ENCODE data around the gene LGALS3.
"Not testable (repeated sequence)": the region's sequence is repeated elsewhere in the genome, so short reads cannot be mapped to it uniquely, and the experiment has no call there.

Gene LGALS3

DNA sequence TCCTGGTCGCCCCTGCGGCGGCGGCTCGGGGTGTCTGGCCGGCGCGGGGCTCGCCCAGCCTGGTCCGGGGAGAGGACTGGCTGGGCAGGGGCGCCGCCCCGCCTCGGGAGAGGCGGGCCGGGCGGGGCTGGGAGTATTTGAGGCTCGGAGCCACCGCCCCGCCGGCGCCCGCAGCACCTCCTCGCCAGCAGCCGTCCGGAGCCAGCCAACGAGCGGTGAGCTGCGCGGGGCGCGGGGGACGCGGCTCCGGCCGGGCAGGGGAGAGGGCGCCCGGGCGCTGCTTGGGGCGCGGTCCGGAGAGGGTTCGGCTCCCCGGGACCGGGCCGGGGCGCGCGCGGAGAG is at the start of gene LGALS3:
TSS of gene LGALS3 (plus strand) at position 167 of the 342 bp plus-strand sequence. CDS start 8,122 bp downstream, outside the sequence.
- peak in 1 of 2 experiments; percentile 64 for DNase-seq

DNA sequence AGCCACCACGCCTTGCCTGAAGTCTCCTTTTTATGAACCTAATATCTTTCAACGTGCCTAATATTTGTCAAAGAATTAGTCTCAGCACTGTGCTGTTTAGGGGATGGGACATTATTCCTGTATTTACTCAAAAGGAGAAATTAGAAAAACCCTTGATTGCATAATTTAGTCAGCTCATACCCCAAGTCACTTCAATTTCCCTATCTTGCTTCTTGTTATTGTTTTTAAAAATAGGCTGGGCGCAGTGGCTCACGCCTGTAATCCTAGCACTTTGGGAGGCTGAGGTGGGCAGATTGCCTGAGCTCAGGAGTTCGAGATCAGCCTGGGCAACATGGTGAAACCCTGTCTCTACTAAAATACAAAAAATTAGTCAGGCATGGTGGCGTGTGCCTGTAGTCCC is 49.1 kb upstream of the LGALS3 start:
- not testable (repeated sequence) for DNase-seq

DNA sequence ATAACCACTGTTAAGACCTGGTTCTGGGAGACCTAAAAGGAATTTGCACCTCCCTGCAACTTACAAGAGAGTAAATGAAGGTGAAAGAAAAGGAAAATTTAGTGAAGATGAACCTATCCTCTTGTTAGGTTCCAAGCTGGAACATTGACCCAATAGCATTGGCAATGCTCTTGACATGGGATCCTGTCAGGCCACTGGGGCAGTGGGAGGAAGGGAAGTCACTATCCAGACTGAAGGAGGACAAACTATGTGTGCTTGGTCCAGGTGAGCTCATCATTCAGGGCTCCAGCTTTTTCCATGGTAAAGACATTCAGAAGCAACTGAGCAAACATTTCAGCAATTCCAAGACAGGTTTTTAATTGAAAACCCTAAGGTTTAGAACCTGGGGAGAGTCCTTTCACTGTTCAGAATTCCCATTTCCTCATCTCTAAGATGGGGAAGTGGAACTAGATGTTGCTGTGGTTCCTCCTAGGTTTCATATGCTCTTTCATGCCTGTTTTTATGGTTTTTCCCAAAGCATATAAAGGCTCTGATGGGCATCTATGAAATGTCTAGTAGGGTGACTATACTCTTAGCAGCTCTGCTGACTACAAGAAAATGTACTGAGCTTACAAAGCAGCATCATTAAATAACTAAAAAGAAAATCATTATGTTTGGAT is 44.5 kb upstream of the LGALS3 start:
- no peak for DNase-seq

DNA sequence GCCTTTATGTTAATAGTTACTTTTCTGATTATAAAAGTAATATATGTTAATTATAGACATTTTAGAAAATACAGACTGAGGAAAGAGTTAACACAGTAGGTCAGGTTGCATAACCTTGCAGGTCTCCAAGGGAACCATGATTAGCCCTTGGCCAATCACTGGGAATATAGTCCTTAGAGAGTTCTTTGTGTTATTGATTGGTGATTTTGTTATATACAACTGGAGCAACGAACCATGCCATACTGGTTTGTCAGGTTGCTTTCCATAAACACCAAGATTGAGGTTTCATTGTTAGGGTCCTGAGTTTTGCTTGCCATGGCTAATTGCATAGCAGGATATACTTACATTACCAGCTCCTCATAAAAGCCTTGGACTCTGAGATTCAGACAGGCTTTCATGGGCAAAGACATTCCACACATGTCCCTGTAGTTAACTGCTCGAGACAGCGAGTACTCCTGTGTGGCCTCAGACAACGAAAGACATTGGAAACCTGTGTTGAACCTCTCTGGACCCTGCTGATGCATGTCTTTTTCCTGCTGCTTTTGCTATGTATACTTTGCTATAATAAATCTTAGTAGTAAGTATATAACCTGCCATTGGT is 43.9 kb upstream of the LGALS3 start:
- peak; percentile 90 to 91 for DNase-seq

DNA sequence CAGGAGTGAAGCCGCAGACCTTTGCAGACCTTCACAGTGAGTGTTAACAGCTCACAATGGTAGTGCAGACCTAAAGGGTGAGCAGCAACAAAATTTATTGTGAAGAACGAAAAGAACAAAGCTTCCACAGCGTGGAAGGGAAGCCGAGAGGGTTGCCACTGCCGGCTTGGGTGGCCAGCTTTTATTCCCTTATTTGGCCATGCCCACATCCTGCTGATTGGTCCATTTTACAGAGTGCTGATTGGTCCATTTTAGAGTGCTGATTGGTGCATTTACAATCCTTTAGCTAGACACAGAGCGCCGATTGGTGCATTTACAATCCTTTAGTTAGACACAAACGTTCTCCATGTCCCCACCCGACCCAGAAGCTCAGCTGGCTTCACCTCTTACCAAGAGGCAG is 42.1 kb upstream of the LGALS3 start:
- DNase-seq, result no peak

DNA sequence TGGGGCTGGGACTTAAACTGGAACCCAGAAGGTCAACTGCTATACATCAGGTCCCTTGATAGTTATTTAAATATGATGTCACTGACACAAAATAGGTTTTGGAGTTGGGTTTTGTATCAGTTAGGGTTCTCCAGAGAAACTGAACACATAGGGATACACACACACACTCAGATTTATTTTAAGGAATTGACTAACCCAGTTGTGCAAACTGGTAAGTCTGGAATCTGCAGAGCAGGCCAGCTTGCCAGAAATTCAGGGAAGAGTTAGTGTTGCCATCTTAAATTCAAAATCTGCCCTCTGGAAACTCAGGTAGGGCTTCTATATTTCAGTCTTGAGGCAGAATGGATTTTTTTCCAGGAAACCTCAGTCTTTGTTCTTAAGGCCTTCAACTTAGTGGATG is 40.7 kb upstream of the LGALS3 start:
- no peak for DNase-seq

DNA sequence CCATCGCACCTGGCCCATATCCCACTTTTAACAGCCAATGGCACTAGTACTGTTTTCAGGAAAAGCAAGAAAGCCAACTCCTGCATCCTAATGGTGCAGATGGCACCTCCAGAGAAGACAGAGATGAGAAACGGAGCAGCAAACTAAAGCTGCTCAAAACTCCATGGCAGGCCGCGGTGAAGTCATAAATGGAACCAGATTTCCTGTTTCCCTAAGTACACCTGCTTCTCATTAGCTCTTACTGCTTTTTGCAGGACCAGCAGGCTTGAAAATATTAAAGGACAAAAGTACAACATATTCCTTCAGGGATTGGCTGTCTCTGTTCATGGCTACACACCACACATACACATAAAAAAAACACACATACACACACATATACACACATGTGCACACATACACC is 36.7 kb upstream of the LGALS3 start:
- no peak for DNase-seq

DNA sequence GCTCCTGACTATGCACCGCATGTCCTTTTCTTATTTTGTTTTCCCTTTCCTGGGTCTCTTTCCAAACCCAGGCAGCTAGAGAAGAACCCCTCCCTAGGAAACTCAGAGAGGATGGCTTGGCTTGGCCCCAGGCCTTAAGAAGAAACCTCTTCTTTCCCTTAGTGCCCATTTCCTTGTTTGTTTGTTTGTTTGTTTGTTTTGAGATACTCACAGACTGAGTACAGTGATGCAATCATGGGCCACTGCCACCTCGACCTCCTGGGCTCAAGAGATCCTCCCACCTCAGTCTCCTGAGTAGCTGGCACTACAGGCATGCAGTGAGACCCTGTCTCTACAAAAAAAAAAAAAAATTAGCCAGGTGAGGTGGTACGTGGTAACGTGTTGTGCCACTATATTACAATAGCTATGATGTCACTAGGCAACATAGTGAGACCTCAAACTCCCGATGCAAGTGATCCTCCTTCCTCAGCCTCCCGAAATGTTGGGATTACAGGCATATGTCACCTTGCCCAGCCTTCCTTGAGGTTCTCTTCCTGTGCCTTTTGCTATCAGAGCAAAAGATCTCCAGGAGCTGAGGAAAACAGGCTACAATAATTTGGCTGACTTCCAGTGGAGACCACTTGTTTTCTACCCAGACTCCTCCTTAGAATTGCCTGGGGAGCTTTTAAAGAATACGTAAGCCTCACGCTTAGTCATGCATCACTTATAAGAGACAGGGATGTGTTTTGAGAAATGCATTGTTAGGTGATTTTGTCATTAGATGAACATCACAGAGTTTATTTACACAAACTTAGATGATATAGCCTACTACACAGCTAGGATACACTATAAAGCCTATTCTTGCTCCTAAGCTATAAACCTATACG is 34.5 kb upstream of the LGALS3 start:
- no peak for DNase-seq

DNA sequence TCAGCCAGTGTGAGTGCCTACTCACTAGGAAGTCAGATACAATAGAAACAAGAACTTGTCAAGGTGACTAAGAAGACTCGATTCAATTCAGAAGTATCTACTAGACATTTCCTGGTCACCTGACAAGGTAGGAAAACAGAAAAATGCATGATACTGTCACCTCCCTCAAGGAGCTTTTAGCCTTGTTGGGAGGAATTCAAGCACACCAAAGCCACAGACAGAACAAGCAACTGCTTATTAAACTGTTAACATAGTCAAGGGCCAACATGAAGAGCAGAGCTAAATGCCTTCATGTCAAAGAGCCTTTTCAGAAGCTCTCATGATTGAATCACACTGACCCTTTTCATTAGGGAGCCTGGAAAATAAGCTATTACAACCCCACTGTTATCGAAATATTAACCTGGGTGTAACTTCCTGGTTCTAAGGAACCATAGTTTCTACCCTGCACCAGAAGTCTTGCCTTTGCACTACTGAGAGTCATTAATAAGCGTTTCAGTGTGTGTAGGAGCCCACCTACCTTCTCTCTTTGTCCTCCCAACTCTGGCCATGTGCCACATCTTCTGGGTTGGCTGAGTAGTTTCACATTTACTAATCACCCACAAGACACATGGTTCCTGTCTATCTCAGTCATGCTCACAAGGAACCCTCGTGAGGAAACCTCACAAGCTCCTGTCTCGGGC is 31.0 kb upstream of the LGALS3 start:
- no peak for DNase-seq

DNA sequence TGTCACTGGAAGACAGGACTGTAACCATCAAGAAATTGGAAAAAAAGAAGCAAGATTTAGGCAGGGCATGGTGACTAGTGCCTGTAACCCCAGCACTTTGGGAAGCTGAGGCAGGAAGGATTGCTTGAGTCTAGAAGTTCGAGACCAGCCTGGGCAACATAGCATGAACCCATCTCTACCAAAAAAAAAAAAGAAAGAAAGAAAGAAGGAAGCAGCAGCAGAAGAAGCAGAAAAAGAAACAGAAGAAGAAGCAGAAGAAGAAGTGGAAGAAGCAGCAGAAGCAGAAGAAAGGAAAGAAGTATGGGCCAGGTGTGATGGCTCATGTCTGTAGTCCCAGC is 30.5 kb upstream of the LGALS3 start:
- no peak for DNase-seq

DNA sequence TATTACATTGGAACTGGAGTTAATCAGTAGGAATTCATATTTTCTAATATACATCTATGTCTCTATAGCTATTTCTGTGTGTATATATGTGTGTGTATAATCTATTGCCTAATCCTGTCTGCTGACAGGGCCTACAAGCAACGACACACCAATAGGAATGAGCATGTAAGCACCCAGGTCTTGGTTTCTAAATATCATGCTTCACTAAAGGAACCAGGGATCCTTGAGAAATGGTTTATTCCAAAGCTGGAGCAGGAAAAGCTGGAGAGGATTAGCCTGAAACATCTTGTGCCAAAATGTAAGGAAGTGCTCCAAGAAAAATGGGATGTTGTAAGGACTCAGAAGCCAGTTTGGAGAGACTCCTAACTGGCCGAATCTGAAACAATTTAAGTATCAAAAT is 29.3 kb upstream of the LGALS3 start:
- no peak for DNase-seq

DNA sequence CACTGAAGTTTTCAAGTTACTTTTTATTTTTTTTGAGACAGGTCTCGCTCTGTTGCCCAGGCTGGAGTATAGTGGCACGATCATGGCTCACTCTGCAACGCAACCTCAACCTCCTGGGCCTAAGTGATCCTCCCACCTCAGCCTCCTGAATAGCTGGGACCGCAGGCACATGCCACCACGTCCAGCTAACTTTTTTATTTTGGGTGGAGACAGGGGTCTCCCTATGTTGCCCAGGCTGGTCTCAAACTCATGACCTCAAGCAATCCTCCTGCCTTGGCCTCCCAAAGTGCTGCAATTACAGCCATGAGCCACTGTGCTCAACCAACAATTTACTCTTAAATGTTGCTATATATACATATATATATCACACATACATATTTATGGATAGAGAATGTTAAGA is 27.4 kb upstream of the LGALS3 start:
- DNase-seq, result no peak

DNA sequence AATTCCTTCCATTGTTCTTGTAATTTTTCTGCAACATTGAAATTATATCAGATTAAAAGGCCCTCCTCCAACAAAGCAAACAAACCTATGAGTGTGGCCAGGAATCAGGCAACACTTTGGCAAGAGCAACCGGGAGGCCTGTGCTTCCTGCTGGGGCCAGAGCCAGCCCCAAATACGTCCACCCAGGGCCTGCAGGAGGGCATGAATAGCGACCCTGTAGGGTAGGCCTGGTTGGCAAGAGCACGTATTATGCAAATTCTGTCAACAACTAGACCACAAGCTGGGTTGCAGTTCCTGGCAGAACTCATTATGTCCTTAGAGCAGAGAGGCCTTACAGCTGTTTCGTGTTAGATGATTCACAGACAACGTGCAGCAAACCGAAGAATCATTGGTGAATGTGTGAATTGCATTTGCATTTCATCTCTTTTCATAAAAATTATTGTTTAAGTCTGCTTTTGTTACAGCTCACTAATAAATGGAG is 26.9 kb upstream of the LGALS3 start:
- peak; percentile 93 for DNase-seq

DNA sequence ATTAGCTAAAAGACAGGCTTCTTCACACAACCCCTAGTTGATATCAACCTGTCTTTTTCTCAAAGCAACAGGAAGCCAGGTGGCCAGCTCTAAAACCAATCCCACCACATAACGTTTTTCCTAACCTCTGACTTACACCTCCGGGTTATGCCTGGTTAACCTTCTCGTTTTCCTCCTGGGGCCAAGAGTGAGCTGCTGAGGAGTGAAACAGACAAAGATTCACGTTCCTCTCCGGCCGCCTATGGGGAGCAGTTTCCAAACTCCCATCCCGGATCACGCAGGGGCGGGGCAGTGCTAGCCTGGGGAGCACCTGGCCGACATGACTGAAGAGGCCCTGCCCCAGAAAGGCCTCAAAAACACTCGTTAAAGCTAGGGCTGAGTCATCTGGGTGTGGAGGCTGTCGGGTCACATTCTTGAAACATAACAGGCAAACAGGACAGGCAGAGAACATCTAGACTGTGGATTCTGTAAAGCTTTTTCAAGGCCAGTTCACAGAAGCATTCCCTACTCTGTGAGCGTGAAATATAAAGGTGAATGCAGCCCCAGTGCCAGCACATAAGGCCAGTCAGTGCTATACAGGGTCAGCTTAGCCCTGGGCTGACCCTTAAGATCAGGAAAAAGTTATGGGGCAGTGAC is 25.9 kb upstream of the LGALS3 start:
- peak in 1 of 2 experiments; percentile 48 for DNase-seq

DNA sequence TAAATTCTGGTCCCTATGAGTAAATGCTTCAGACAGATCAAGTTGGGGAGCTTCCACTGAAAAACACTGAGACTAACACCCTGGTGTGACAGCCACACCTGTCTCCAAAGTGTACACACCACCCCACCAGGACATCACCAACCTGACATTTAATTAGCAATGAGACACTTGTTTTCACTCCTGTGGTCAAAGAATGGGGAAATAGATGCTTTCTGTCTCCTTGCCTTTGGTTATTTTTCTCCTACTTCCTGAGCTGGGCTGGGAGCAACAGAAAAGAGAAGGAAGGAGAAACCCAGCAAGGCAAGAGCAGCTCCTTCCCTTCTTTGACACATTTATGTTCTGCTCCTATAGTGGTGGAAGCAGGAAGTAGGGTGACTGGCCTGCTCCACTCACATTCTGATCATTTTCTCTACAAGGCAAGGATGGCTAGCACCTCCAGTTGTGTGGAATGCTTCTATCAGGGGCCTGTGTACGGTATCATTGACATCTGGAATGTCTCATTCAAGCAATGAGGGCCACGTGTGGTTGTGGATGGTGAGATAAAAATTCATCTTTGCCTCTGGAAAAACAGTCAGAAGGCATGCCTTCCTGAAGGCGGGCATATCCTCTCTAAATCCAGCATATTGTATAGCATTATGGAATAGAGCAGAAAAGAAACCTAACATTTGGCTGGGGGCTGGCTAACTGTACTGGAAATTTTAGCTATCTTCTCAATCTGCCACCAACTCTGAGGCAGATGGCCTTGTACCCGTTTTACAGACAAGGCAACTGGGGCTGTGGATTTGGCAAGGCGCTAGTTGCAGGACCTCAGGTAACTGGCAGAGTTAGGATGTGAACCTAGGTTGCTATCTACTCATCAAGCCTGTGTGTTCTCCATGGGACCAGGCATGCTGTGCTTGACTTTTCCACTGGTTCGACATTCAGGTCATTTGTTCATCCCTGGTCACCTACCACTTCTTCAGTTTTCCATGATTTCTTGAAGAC is 24.8 kb upstream of the LGALS3 start:
- DNase-seq, result no peak

DNA sequence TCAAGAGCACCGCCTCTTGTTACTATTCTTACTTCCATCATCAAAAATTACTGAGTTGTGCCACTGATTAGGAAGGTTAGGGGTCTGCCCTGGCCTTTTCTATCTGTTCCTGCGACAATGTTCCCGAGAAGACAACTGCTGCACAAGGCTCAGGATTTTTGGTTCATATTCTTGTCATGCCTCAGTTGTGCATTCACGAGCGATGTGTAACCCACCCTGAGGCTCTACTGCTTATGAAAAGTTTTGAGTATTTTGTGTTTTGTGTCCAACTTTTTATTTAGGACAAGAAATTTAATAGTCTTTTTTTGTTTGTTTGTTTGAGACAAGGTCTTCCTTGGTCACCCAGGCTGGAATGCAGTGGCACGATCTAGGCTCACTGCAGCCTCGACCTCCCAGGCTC is 23.1 kb upstream of the LGALS3 start:
- no peak for DNase-seq

DNA sequence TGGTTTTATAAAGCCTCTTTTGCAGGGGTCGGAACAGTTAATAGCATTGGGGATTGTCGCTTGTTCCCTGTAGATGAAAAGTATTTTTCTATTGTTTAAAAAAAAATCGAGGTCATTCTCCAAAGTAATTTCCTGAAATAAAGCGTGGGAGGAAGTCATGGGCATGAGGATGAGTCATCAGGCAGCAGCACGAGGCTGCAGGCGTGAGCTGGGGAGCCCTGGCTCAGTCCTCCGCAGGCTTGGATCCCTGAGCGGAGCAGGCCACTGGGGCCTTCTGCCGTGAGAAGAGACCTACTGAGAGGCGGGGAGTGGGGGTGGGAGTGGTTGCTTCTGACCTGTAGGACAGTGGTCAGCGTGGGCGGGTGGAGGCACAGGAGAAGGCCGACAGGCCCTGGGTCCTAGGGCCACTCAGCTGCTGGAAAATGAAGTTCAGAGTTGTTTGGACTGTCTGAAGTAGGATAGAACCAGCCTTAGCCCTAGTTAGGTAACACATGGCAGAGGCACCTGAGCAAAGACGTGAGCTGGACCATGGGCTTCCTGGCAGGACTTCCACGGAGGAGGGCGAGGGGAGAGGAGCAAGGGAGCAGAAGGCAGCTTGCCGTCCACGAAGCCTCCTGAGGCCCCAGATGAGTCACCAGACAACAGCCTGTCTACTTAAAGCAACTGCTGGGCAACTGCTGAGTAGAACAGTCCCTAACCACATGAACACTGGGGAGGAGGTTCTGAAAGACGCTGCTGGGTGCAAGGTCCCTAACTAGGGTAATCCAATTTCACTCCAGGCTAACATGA is 21.1 kb upstream of the LGALS3 start:
- no peak for DNase-seq

DNA sequence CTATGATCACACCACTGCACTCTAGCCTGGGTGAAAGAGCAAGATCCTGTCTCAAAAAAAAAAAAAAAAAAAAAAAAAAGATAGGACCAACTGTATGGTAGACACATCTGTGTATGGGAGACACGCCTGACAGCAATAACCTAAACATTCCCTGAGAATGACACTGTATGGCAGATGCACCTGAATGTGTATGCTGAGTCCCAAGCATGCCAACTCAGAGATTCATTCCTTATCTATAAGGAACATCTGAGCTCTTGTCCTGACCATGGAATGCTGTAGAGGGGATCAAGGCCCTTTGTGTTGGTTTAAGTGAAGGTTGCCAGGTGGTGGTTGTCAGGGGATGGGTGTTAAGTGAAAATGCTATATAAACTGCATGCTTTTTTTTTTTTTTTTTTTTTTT is 19.2 kb upstream of the LGALS3 start:
- DNase-seq, result no peak

DNA sequence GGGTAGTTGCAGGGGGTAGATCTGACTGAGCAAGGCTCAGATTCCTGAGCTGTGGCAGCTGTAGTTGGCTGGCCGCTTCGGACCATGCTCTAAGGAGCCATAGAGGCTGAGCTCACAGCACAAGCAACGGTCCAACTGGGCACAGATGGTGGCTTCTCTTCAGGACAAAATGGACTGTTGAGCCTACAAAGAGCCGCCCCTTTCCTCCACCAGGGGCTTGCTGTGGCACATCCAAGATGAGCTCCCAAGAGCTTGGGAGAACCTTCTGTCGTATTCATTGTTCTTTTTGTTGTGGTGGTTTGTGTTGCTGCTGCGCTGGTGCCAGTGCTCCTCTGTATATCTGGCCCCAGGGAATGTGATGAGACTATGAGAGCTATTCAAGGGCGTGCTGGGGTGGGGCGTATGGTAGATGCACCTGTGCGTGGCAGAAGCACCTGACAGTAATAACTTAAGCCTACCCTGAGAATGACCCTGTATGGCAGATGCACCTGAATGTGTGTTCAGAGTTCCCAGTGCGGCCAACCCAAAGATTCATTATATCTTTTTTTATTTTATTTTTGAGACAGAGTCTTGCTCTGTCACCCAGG is 17.8 kb upstream of the LGALS3 start:
- no peak for DNase-seq

DNA sequence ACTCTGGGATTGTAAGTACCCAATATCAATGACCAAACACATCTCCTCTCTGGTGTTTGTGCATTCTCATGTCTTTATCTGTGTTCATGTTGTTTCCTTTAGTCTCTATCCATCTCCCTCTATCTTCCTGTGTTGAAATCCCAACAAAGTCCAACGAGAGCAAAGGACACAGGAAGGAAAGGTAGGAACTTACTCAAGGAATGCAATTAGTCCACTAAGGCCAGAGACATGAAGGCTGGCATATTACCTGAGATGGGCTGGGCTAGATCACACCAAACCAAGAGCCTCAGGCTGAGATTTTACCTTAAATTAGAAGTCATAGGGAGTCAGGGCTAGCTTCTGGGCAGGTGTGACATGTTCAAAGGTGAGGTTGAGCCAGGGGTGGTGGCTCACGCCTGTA is 14.3 kb upstream of the LGALS3 start:
- DNase-seq, result no peak

DNA sequence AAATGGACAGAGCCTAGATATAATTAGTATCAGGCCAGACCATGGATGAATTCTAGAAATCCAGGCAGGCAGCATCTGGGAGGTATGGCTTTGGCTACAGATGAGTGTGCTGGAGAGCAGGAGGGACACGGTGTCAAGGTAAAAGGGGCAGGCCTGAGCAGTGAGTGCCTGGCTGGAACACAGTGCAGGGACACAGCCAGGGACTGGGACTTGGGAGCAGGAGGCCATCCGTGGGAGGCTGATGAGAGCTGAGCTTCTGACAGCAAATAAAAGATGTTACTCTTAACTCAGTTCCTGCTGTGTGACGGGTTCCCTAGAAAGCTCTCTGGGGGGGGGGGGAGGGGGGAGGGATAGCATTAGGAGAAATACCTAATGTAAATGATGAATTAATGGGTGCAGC is 13.6 kb upstream of the LGALS3 start:
- DNase-seq, result no peak

Data from NCI-H526 (cell line).